T-helper 2 cell treated with Interferon-gamma antibody and Interleukin-4, amounts not matched to agents 5 μg/mL and 100 μg/mL, for 36 hours (primary cell): ENCODE results near the gene TBXAS1.

ENCODE experiments used
- DNase-seq: peaks from one replicate; pipeline ENCODE4 v3.0.0; 2021; ENCODE audit warnings: low spot score
- H3K27ac Mint-ChIP-seq: one replicate; pipeline ENCODE4 v1.8.0; 2021; ENCODE audit warnings: mild to moderate bottlenecking, mixed read lengths
- H3K27me3 Mint-ChIP-seq: one replicate; pipeline ENCODE4 v1.8.0; 2021; ENCODE audit warnings: low read depth, mixed read lengths
- H3K36me3 Mint-ChIP-seq: one replicate; pipeline ENCODE4 v1.8.0; 2021; ENCODE audit warnings: low read depth, mixed read lengths
- H3K4me1 Mint-ChIP-seq: one replicate; pipeline ENCODE4 v1.8.0; 2021; ENCODE audit warnings: low read depth, mixed read lengths
- H3K4me3 Mint-ChIP-seq: one replicate; pipeline ENCODE4 v1.8.0; 2022; ENCODE audit warnings: mild to moderate bottlenecking, moderate library complexity, mixed read lengths
- H3K9me3 Mint-ChIP-seq: one replicate; pipeline ENCODE4 v1.8.0; 2021; ENCODE audit warnings: mixed read lengths

Gene TBXAS1

GRCh38 chr7:139953229-139953628 is 124.2 kb downstream of the TBXAS1 start:
- Mint-ChIP-seq H3K27ac (no peak overlapping the region), H3K4me3 (no peak overlapping the region), H3K9me3 (no peaks in the 10 kb centered on the region), H3K36me3 (no peaks in the 10 kb centered on the region), H3K27me3 (no peaks in the 10 kb centered on the region), H3K4me1 (no peaks in the 10 kb centered on the region)
- no peak for DNase-seq

GRCh38 chr7:139955109-139955820 is 126.2 kb downstream of the TBXAS1 start:
- no peak overlapping the region for H3K4me3 Mint-ChIP-seq
- H3K27ac Mint-ChIP-seq = no peak overlapping the region
- H3K4me1 Mint-ChIP-seq = peaks cover under 1% of the 10 kb centered on the region
- no peaks in the 10 kb centered on the region for H3K9me3 Mint-ChIP-seq
- no peaks in the 10 kb centered on the region for H3K36me3 Mint-ChIP-seq
- no peaks in the 10 kb centered on the region for H3K27me3 Mint-ChIP-seq
- no peak for DNase-seq

GRCh38 chr7:139958599-139959284 is 129.7 kb downstream of the TBXAS1 start:
- Mint-ChIP-seq H3K27me3 (no peaks in the 10 kb centered on the region), H3K4me3 (no peak overlapping the region), H3K9me3 (no peaks in the 10 kb centered on the region), H3K4me1 (peaks cover 3% of the 10 kb centered on the region), H3K36me3 (no peaks in the 10 kb centered on the region), H3K27ac (no peak overlapping the region)
- no peak for DNase-seq

GRCh38 chr7:139959285-139959628 is 130.2 kb downstream of the TBXAS1 start:
- H3K4me3 Mint-ChIP-seq = no peak overlapping the region
- no peak overlapping the region for H3K27ac Mint-ChIP-seq
- H3K36me3 Mint-ChIP-seq = no peaks in the 10 kb centered on the region
- H3K9me3 Mint-ChIP-seq = no peaks in the 10 kb centered on the region
- H3K4me1 Mint-ChIP-seq = peaks cover 3% of the 10 kb centered on the region
- no peak for DNase-seq
- H3K27me3 Mint-ChIP-seq = no peaks in the 10 kb centered on the region

DNA sequence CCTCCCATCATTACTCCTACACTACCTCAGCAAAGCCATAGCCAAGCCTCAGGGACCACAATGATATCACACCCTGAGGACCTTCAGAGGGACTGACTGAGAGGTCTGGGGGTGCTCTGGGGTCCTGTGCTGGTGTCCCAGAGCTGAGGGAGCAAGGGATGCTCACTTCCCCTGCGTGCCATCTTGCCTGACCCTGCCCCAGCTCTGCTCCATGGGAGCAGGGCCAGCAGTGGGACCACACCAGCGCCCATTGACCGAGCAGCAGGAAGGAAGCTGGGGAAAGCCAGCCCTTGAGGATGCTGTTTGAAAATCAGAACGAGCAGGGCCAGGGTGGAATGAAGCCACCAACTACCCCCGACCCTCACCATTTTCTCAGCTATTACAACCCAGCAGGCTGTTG is 130.7 kb downstream of the TBXAS1 start:
- Mint-ChIP-seq H3K36me3 (no peaks in the 10 kb centered on the region), H3K4me3 (no peak overlapping the region), H3K9me3 (no peaks in the 10 kb centered on the region), H3K27me3 (no peaks in the 10 kb centered on the region), H3K4me1 (peaks cover 3% of the 10 kb centered on the region), H3K27ac (no peak overlapping the region)
- DNase-seq = no peak

DNA sequence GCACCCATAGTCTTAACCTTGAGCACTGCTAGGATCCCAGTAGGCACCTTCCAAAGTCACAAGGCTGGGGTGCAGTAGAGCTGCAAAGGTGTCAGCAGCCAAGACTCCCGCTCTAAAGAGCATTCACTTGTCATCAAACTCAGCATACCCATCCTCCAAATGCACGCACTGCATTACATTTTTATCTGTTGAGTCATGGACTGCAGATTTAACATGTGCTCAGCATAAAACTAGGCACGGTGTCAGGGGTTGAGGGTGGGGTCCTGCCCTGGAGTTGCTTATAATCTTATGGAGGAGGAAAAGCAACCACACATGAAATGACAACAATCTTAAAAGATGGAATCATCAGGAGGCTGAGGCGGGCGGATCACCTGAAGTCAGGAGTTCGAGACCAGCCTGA is 131.1 kb downstream of the TBXAS1 start:
- no peak overlapping the region for H3K27ac Mint-ChIP-seq
- H3K27me3 Mint-ChIP-seq = no peaks in the 10 kb centered on the region
- no peaks in the 10 kb centered on the region for H3K36me3 Mint-ChIP-seq
- peaks cover 3% of the 10 kb centered on the region for H3K4me1 Mint-ChIP-seq
- H3K9me3 Mint-ChIP-seq = no peaks in the 10 kb centered on the region
- no peak for DNase-seq
- H3K4me3 Mint-ChIP-seq = no peak overlapping the region

DNA sequence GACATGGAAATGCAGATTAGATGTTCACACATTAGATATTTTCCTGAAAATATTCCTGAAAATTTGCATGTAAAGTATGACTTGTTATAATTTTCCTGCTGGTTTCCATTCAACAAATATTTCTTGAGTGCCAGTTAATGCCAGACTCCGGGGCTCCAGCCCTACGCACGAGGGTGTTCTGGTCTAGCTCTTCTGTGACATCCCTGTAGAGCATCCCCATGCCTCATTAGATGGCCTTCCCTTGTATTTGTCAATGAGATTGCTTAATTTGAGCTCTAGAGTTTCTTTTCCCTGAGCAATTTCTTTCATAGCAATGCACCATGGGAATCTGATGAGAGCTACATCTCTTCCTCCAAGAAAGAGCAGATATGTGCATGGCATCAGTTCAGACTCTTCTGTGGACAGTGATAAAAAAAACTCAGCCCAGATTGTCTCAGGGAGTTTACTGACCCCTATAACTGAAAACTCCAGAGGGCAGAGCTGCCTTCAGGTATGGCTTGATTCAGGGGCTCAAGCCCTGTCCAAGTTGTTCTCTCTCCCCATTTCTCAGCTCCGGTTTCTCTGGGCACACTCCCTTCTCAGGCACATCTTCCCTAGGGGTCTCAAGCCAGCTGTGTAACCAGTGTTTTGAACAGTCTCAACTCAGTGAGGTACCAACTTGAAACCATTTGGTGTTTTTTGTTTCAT is 137.0 kb downstream of the TBXAS1 start:
- Mint-ChIP-seq H3K36me3 (no peaks in the 10 kb centered on the region), H3K27me3 (peaks cover 7% of the 10 kb centered on the region), H3K4me3 (no peak overlapping the region), H3K4me1 (no peaks in the 10 kb centered on the region), H3K27ac (no peak overlapping the region), H3K9me3 (no peaks in the 10 kb centered on the region)
- DNase-seq = no peak

DNA sequence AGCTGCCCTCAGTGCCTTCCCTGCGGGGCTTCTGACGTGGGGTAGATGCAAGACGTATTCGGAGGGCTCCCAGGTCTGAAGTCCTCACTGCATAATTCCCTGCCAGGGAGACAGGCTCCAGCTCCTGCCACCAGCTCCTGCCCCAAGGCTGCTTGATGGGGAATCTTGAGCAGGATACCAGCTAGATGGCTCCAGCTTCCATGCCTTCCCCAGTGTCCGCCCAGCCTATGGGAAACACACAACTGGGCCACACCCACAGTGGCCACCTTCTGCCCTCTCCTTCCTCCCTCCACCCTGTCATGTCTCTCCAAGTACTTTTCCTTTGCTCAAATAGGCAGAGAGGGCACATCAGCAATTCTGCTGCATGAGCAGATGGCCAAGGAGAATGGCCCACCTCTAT is 137.9 kb downstream of the TBXAS1 start:
- no peaks in the 10 kb centered on the region for H3K36me3 Mint-ChIP-seq
- no peaks in the 10 kb centered on the region for H3K9me3 Mint-ChIP-seq
- no peaks in the 10 kb centered on the region for H3K4me1 Mint-ChIP-seq
- no peak for DNase-seq
- H3K4me3 Mint-ChIP-seq = no peak overlapping the region
- no peak overlapping the region for H3K27ac Mint-ChIP-seq
- peaks cover 7% of the 10 kb centered on the region for H3K27me3 Mint-ChIP-seq

DNA sequence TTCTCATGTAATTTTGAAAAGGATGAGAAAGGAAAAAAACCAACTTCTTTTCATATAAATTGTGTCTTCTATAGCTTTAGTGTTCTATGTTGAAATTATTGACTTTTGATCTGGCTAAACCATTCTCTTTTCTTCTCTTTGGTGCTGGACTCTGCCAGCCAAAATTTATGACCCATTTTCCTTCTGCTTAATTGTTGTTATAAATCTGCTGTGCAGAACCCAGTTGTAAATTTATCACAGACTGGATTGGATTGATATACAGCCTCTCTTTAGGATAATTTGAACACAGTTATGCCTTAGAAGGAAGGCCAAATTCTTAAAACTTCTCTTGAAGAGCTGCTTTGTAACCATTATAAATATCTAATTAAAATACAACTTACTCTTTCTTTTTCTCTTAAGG is 139.9 kb downstream of the TBXAS1 start:
- Mint-ChIP-seq H3K9me3 (no peaks in the 10 kb centered on the region), H3K27me3 (peaks cover 9% of the 10 kb centered on the region), H3K27ac (no peak overlapping the region), H3K36me3 (no peaks in the 10 kb centered on the region), H3K4me1 (no peaks in the 10 kb centered on the region), H3K4me3 (no peak overlapping the region)
- no peak for DNase-seq

- Mint-ChIP-seq H3K9me3 (no peaks in the 10 kb centered on the region), H3K27ac (no peak overlapping the region), H3K4me1 (peaks cover 4% of the 10 kb centered on the region), H3K36me3 (no peaks in the 10 kb centered on the region), H3K4me3 (no peak overlapping the region), H3K27me3 (peaks cover 17% of the 10 kb centered on the region)
- no peak for DNase-seq
These were observed 143.0 kb downstream of the TBXAS1 start for GRCh38 chr7:139972029-139972428.

DNA sequence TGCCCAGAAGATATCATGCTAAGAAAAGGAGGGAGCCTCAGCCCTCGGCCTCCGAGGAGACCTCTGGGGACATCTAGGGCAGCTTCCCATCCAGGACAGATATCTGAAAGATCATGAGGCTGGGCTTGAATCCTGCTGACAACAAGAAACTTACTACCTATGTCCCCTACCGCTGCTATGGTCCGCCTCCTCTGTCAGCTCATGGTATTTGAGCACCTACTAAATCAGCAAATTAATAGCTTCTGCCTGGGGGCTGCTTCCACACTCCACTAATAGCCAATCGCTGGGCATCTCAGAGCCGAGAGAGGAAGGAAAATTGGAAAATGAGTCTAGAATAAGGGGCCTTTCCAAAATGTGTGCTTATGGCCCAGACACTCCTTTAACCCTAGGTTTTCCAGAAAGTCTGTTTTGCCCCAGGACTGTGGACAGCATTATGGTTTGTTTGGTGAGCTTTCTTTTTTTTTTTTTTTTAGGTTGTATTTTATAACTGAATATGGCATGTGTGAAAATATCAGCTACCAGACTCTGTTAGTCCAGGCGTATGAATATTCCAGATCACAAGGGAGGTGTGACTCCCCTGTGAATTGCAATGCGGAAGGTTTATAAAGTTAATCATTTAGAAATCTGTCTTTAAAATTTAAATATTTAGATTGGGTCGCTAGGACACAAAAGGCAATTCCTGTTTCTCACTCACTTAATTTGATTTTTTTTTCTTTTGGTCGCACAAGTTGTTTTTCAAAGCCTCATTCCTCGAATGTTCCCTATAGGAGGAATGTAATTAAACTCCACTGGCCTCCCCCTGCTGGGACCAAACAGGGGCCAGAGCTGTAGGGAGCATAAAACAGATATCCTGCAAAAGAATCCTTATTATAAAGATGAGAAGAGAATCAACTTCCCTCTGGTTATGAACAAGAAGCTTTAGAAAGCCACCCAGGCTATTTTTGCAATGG is 144.3 kb downstream of the TBXAS1 start:
- Mint-ChIP-seq H3K4me1 (peaks cover 5% of the 10 kb centered on the region), H3K4me3 (no peak overlapping the region), H3K27ac (no peak overlapping the region), H3K27me3 (peaks cover 14% of the 10 kb centered on the region), H3K36me3 (no peaks in the 10 kb centered on the region), H3K9me3 (no peaks in the 10 kb centered on the region)
- DNase-seq = no peak

- Mint-ChIP-seq H3K36me3 (no peaks in the 10 kb centered on the region), H3K4me3 (no peak overlapping the region), H3K27me3 (peaks cover 13% of the 10 kb centered on the region), H3K27ac (no peak overlapping the region), H3K9me3 (no peaks in the 10 kb centered on the region), H3K4me1 (peaks cover 5% of the 10 kb centered on the region)
- DNase-seq = no peak
These were observed 145.2 kb downstream of the TBXAS1 start for GRCh38 chr7:139974179-139974811.

DNA sequence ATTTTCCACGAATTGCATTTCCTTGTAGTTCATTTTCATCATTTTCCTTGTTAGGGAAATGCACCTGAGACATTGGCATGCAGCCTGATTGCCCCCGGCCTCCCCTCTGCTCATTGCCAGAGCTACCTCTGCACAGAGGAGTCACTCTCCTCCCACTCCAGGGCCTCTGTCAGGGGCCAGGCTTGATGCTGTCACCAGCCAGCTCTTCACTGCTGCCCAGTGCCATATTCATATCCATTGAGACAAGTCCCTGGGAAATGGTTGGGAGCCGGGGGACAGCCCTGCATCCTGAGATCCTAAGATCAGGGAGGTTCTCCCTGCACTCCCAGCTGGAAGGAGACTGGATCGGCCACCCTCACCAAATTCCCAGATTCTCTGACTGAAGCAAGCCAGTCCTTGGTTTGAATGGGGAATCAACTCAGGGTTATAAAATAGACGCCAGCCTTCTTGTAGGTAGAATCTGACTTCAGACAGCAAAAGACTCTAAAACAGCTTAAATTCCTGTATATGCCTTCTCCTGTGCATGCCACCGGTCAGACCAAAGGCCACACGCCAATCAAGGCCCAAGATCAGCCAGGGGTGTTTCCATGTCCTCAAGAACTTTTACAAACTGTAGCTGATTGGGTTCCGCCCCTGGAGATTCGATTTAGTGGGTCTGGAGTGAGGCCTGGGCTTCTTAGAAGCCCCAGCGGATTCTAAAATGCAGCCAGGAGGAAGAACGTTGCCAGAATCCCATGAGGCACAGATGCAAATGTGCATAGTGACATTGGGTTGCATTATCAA is 147.2 kb downstream of the TBXAS1 start:
- H3K9me3 Mint-ChIP-seq = no peaks in the 10 kb centered on the region
- no peak overlapping the region for H3K27ac Mint-ChIP-seq
- H3K4me1 Mint-ChIP-seq = peaks cover 15% of the 10 kb centered on the region
- no peak overlapping the region for H3K4me3 Mint-ChIP-seq
- no peaks in the 10 kb centered on the region for H3K36me3 Mint-ChIP-seq
- DNase-seq = no peak
- H3K27me3 Mint-ChIP-seq = peaks cover 10% of the 10 kb centered on the region
